Subcutaneous adipose tissue (tissue), 4 donors: ENCODE measurements around the gene TNIP1. TPM values are rescaled to one million over a fixed set of nuclear protein-coding genes. Genes with fewer than 3 reads are reported as not detected.

Experiments
- total RNA-seq, 4 donors: library from RNA; depleted of rRNA; stranded (reverse); fragments of >200 nt; gene quantifications; one replicate each; pipeline ENCODE4 v1.1.0, GENCODE V29; 2016
- TF ChIP-seq, protein P1 (sequence below): fragments of 450-650 bp; IDR thresholded peaks from one replicate; pipeline ENCODE4 v1.5.1; 2016; ENCODE audit warnings: low read depth, mild to moderate bottlenecking, control low read depth, antibody characterized with exemption, moderate library complexity

Gene TNIP1
- total RNA-seq, 4 donors from 2014 or later = 97.1 to 376 (median 190) TPM

DNA sequence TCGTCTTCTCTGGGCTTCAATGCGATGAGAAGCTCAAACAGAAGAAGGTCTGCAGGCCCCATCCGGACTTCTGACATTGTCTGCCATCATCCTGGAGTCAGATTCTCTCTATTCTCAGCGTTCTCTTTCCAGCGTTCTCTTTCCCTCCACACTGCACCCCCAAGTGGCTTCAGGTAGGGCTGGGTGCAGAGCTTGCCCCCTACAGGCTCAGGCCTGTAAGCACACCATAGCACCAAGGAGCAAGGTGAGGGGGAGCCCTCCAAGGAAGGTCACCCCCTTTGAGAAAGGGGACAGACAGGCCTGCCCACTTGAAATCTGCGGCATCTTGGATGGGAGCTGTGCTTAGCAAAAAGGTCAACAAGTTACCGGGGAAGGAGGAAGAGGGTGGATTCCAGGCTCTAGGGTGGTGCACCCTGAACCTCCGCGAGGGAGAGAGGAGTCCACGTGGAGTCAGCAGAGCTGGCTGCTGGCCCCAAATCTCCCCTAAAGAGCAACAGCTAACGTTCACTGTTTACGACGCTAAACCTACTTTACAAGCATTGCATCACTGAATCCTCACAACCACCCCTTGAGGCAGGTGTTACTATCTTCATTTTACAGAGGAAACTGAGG lies 32.9 kb downstream of the TNIP1 start:
- TF ChIP-seq, protein P1, sequence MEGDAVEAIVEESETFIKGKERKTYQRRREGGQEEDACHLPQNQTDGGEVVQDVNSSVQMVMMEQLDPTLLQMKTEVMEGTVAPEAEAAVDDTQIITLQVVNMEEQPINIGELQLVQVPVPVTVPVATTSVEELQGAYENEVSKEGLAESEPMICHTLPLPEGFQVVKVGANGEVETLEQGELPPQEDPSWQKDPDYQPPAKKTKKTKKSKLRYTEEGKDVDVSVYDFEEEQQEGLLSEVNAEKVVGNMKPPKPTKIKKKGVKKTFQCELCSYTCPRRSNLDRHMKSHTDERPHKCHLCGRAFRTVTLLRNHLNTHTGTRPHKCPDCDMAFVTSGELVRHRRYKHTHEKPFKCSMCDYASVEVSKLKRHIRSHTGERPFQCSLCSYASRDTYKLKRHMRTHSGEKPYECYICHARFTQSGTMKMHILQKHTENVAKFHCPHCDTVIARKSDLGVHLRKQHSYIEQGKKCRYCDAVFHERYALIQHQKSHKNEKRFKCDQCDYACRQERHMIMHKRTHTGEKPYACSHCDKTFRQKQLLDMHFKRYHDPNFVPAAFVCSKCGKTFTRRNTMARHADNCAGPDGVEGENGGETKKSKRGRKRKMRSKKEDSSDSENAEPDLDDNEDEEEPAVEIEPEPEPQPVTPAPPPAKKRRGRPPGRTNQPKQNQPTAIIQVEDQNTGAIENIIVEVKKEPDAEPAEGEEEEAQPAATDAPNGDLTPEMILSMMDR = no peak

GRCh38 chr5:151042453-151043093 lies 38.3 kb downstream of the TNIP1 start:
- TF ChIP-seq, protein P1 = no peak

GRCh38 chr5:151041577-151042268 lies 39.1 kb downstream of the TNIP1 start:
- TF ChIP-seq, protein P1 = no peak

DNA sequence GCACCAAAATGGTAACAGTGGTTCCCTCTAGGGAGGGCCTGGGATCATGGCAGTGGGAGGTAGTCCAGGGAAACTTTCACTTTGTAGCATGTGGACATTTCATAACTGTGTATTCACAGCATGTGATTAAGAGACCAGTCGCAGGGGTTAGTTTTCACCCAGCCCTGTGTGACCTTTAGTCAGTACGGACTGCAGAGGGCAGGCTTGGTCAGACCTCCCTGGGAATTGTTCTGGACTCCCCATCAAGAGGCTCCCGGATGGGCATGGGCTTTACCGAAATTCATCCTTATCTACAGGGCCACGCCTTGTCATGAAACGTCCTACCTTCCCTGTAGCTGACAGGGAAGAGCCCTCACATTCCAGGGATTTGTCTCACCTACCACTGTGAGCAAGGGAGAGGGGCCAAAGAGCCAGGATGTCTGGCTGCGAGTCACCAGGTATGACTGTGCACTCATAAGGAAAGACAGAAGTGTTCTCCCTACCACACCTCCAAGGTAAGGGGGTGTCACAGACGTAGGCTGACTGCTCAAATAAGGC lies 40.6 kb downstream of the TNIP1 start:
- TF ChIP-seq, protein P1 = no peak

GRCh38 chr5:151039665-151040064 lies 41.2 kb downstream of the TNIP1 start:
- TF ChIP-seq, protein P1 = no peak

DNA sequence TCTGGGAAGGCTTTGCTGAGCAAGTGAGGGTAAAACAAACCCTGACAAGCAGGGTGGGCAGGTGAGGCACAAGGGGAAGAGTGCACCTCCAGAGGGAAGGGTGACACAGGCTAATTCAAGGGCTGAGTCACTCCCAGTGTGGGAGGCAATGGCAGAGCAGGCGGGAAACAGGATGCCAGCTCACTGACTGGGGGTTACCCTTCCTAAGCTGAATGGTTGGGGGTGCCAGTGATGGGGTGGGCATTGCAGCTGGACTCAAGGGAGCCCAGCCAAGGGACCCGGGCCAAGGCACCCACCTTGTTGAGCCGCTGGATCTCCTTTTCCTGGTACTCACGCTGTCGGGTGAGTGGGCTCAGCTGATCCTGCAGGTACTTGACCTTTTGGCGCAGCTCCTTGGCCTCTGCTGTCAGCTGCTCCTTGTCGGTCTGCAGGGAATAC lies 42.0 kb downstream of the TNIP1 start:
- TF ChIP-seq, protein P1 = no peak

GRCh38 chr5:151038412-151038745 lies 42.5 kb downstream of the TNIP1 start:
- TF ChIP-seq, protein P1 = no peak
